ENCODE measurements around the gene NPBWR2.
"Not testable (repeated sequence)": the region's sequence is repeated elsewhere in the genome, so short reads cannot be mapped to it uniquely, and the experiment has no call there.

NPBWR2 gene

GRCh38 chr20:64102647-64103354 is 4.6 kb downstream of the NPBWR2 start:
- peak; percentile 72 for DNase-seq

- DNase-seq = no peak
These were observed 5.4 kb downstream of the NPBWR2 start for GRCh38 chr20:64101731-64102621.

- no peak for DNase-seq
These were observed 6.2 kb downstream of the NPBWR2 start for GRCh38 chr20:64100946-64101688.

- DNase-seq = no peak
These were observed 6.8 kb downstream of the NPBWR2 start for GRCh38 chr20:64100566-64100888.

- no peak for DNase-seq
These were observed 7.3 kb downstream of the NPBWR2 start for GRCh38 chr20:64099880-64100565.

- no peak for DNase-seq
These were observed 8.1 kb downstream of the NPBWR2 start for GRCh38 chr20:64099086-64099786.

DNA sequence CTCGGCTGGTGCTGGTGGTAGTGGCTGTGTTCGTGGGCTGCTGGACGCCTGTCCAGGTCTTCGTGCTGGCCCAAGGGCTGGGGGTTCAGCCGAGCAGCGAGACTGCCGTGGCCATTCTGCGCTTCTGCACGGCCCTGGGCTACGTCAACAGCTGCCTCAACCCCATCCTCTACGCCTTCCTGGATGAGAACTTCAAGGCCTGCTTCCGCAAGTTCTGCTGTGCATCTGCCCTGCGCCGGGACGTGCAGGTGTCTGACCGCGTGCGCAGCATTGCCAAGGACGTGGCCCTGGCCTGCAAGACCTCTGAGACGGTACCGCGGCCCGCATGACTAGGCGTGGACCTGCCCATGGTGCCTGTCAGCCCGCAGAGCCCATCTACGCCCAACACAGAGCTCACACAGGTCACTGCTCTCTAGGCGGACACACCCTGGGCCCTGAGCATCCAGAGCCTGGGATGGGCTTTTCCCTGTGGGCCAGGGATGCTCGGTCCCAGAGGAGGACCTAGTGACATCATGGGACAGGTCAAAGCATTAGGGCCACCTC is 8.8 kb downstream of the NPBWR2 start:
- DNase-seq = no peak

DNA sequence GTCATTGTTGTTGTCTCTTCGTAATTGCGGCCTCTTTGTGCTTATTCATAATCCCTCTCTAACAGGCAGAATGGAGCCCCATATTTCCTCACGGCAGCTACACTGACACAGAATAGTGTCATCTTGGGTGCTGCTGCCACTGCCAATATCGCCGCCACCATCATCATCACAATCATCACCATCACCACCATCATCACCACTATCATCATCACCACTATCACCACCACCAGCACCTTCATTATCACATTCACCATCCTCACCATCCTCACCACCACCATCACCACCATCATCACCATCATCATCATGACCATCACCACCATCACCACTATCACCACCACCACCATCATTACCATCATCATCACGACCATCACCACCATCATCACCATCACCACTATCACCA is 10.8 kb downstream of the NPBWR2 start:
- DNase-seq = no peak

GRCh38 chr20:64095927-64096326 is 11.4 kb downstream of the NPBWR2 start:
- DNase-seq = no peak

GRCh38 chr20:64095455-64095854 is 11.9 kb downstream of the NPBWR2 start:
- no peak for DNase-seq

DNA sequence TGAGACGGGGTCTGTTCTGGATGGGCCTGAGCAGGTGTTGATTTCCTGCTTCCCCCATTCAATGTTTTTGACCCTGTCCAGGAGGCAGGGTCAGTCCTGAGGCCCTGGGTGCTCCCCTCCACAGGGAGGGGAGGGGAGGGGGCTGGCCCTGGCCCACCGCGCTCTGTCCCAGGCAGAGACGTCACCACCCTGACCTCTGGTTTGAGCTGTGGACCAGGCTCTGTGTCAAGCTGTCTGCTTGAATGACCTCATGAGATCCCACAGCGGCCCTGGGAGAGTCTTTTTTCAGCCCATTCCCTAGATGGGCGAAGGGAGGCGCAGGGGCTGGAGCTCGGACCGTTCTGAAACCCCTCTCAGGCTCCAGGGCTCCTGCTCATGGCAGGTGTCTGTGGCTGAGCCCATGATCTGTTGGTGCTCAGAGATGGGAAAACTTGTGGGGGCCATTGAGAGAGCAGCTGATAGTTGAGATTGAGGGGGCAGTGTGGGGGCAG is 14.3 kb downstream of the NPBWR2 start:
- peak; percentile 69 for DNase-seq

GRCh38 chr20:64092258-64093012 is 14.9 kb downstream of the NPBWR2 start:
- no peak for DNase-seq

DNA sequence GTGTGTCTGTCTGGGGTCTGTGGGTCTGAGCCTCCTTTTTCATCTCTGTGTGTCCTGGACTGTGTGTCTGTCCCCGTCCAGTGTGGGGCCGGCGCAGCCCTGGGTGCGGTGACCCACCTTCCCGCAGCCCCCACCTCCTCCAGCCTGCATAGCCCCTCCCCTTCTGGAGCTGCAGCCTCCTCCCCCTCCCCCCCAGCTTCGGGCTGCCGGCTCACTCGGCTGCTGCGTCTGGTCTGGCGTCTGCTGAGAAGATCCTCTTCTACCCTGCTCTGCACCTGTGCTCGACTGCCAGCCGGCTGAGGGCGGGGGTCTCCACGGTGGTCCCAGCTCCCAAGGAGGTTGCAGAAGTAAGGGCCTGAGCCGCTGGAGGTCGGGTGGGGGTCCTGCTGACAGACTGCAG is 15.6 kb downstream of the NPBWR2 start:
- DNase-seq = peak; percentile 71

- DNase-seq = no peak
These were observed 16.0 kb downstream of the NPBWR2 start for GRCh38 chr20:64091340-64091739.

GRCh38 chr20:64090165-64090564 is 17.2 kb downstream of the NPBWR2 start:
- DNase-seq = no peak

DNA sequence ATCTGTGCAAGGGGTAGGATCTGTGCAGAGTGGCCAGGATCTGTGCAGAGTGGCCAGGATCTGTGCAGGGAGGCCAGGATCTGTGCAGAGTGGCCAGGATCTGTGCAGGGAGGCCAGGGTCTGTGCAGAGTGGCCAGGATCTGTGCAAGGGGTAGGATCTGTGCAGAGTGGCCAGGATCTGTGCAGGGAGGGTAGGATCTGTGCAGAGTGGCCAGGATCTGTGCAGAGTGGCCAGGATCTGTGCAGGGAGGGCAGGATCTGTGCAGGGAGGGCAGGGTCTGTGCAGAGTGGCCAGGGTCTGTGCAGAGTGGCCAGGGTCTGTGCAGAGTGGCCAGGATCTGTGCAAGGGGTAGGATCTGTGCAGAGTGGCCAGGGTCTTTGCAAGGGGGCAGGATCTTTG is 18.8 kb downstream of the NPBWR2 start:
- not testable (repeated sequence) for DNase-seq

- DNase-seq = not testable (repeated sequence)
These were observed 20.0 kb downstream of the NPBWR2 start for GRCh38 chr20:64087226-64087825.

DNA sequence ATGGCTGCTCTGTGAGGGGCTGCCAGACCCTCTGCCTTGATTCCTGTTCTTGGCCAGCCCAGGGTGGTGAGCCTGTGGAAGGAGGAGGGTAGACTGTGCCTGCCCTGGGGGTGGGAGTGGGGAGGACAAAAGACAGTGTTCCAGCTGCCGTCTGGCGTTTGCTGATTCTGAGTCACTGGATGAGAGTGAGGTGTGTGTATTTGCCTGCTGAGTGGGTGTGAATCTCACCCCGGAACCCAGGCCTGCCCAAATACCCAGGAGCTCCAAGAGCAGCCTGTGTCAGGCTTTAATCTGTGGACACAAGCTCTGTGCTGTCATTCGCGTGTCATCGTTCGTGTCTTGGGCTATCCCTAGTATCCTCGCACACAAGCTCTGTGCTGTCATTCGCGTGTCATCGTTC is 20.6 kb downstream of the NPBWR2 start:
- DNase-seq = no peak

DNA sequence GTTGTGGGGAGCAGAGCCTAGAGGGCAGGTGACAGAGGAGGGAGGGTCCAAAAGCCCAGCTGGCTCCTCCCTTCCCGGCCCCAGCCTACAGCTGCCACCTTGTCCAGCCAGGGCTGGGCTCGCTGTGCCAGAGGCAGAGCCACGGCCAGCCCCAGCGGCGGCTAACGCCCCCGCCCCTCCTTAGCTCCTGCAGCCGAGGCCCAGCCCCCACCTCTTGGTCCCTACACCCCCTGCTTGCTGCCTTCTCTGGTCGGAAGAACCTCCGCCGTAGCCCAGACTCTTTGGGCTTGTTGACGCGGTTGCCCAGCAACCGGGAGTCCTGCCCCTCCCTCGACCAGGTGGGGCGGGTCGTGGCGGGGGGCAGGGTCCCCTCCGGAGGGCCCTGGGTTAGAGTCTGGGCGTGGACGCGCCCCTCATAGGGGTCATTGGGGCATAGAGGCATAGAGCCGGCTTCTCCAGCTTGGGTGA is 22.6 kb downstream of the NPBWR2 start:
- no peak for DNase-seq

Data from islet precursor cell (in vitro differentiated cells).